ENCODE measurements around the gene PIGX. TPM values are rescaled to one million over a fixed set of nuclear protein-coding genes. Genes with fewer than 3 reads are reported as not detected.

Gene PIGX
- total RNA-seq, 1 donor, result 19.2 TPM

- no peak for TF ChIP-seq CTCF (IDR thresholded peaks at IDR 0.05; ENCODE audit: extremely low read depth, low read depth, low read length)
- Histone ChIP-seq H3K9me3 (ENCODE audit: low read depth, low read length) (peaks cover 2% of the 10 kb centered on the region), H3K4me1 (ENCODE audit: insufficient read depth, low read length) (peaks cover 24% of the 10 kb centered on the region), H3K27ac (ENCODE audit: low read depth, low read length) (no peak overlapping the region), H3K27me3 (ENCODE audit: insufficient read depth, low read length) (no peaks in the 10 kb centered on the region), H3K4me3 (ENCODE audit: insufficient read depth, low read length) (no peak overlapping the region), H2AFZ (ENCODE audit: low read length) (no peak overlapping the region), H3K36me3 (ENCODE audit: insufficient read depth, low read length) (peaks cover 6% of the 10 kb centered on the region), H3K4me2 (ENCODE audit: insufficient read depth, low read length) (no peak overlapping the region), H4K20me1 (ENCODE audit: insufficient read depth, low read length) (peaks cover 36% of the 10 kb centered on the region), H3K79me2 (ENCODE audit: insufficient read depth, low read length) (peaks cover 82% of the 10 kb centered on the region)
- peak; percentile 73 for DNase-seq (ENCODE audit: insufficient read length, low spot score, missing footprints)
Measured at GRCh38 chr3:196757876-196758739, 45.9 kb downstream of the PIGX start.

GRCh38 chr3:196763179-196763578, 51.0 kb downstream of the PIGX start:
- Histone ChIP-seq H3K36me3 (ENCODE audit: insufficient read depth, low read length) (peaks cover 4% of the 10 kb centered on the region), H3K27ac (ENCODE audit: low read depth, low read length) (no peak overlapping the region), H3K4me3 (ENCODE audit: insufficient read depth, low read length) (no peak overlapping the region), H2AFZ (ENCODE audit: low read length) (no peak overlapping the region), H3K27me3 (ENCODE audit: insufficient read depth, low read length) (no peaks in the 10 kb centered on the region), H4K20me1 (ENCODE audit: insufficient read depth, low read length) (peaks cover 29% of the 10 kb centered on the region), H3K9me3 (ENCODE audit: low read depth, low read length) (no peaks in the 10 kb centered on the region), H3K79me2 (ENCODE audit: insufficient read depth, low read length) (peaks cover 73% of the 10 kb centered on the region), H3K4me1 (ENCODE audit: insufficient read depth, low read length) (peaks cover under 1% of the 10 kb centered on the region), H3K4me2 (ENCODE audit: insufficient read depth, low read length) (no peak overlapping the region)
- no peak for TF ChIP-seq CTCF (IDR thresholded peaks at IDR 0.05; ENCODE audit: extremely low read depth, low read depth, low read length)
- DNase-seq (ENCODE audit: insufficient read length, low spot score, missing footprints), result no peak

- Histone ChIP-seq H4K20me1 (ENCODE audit: insufficient read depth, low read length) (peaks cover 32% of the 10 kb centered on the region), H3K27me3 (ENCODE audit: insufficient read depth, low read length) (no peaks in the 10 kb centered on the region), H3K36me3 (ENCODE audit: insufficient read depth, low read length) (peaks cover 8% of the 10 kb centered on the region), H3K4me1 (ENCODE audit: insufficient read depth, low read length) (no peaks in the 10 kb centered on the region), H3K4me3 (ENCODE audit: insufficient read depth, low read length) (no peak overlapping the region), H3K27ac (ENCODE audit: low read depth, low read length) (no peak overlapping the region), H3K9me3 (ENCODE audit: low read depth, low read length) (no peaks in the 10 kb centered on the region), H2AFZ (ENCODE audit: low read length) (no peak overlapping the region), H3K79me2 (ENCODE audit: insufficient read depth, low read length) (peaks cover 73% of the 10 kb centered on the region), H3K4me2 (ENCODE audit: insufficient read depth, low read length) (no peak overlapping the region)
- no peak for TF ChIP-seq CTCF (IDR thresholded peaks at IDR 0.05; ENCODE audit: extremely low read depth, low read depth, low read length)
- no peak for DNase-seq (ENCODE audit: insufficient read length, low spot score, missing footprints)
Measured at GRCh38 chr3:196765454-196765853, 53.3 kb downstream of the PIGX start.

GRCh38 chr3:196771067-196771466, 58.9 kb downstream of the PIGX start:
- Histone ChIP-seq H3K27me3 (ENCODE audit: insufficient read depth, low read length) (no peaks in the 10 kb centered on the region), H4K20me1 (ENCODE audit: insufficient read depth, low read length) (peaks cover 54% of the 10 kb centered on the region), H3K4me3 (ENCODE audit: insufficient read depth, low read length) (no peak overlapping the region), H2AFZ (ENCODE audit: low read length) (no peak overlapping the region), H3K4me2 (ENCODE audit: insufficient read depth, low read length) (no peak overlapping the region), H3K79me2 (ENCODE audit: insufficient read depth, low read length) (peaks cover 95% of the 10 kb centered on the region), H3K4me1 (ENCODE audit: insufficient read depth, low read length) (peaks cover 19% of the 10 kb centered on the region), H3K27ac (ENCODE audit: low read depth, low read length) (no peak overlapping the region), H3K36me3 (ENCODE audit: insufficient read depth, low read length) (peaks cover 8% of the 10 kb centered on the region), H3K9me3 (ENCODE audit: low read depth, low read length) (no peaks in the 10 kb centered on the region)
- no peak for TF ChIP-seq CTCF (IDR thresholded peaks at IDR 0.05; ENCODE audit: extremely low read depth, low read depth, low read length)
- DNase-seq (ENCODE audit: insufficient read length, low spot score, missing footprints), result no peak

All from osteoblast (primary cell).